Panc1 (cell line): Measurements from ENCODE around the gene NDUFB11.

ENCODE experiments used
- CTCF ChIP-seq: fragments of 450-650 bp; IDR thresholded peaks from 2 replicates; pipeline ENCODE4 v1.5.1; 2017; ENCODE audit warnings: mild to moderate bottlenecking
- POLR2AphosphoS5 ChIP-seq: IDR thresholded peaks from 2 replicates; pipeline ENCODE4 v1.6.1; 2012; ENCODE audit warnings: mild to moderate bottlenecking, low read depth, low read length, moderate library complexity

GRCh38 chrX:47180346-47180745 is 35.8 kb upstream of the NDUFB11 start:
- no peak for TF ChIP-seq CTCF
- no peak for TF ChIP-seq POLR2AphosphoS5
